ENCODE measurements around the gene METTL17. TPM values are rescaled to one million over a fixed set of nuclear protein-coding genes. Genes with fewer than 3 reads are reported as not detected.
A peak's percentile ranks its signal among the peaks of the same experiment; 100 is the strongest.
"Not testable (repeated sequence)": the region's sequence is repeated elsewhere in the genome, so short reads cannot be mapped to it uniquely, and the experiment has no call there.

Gene METTL17, protein sequence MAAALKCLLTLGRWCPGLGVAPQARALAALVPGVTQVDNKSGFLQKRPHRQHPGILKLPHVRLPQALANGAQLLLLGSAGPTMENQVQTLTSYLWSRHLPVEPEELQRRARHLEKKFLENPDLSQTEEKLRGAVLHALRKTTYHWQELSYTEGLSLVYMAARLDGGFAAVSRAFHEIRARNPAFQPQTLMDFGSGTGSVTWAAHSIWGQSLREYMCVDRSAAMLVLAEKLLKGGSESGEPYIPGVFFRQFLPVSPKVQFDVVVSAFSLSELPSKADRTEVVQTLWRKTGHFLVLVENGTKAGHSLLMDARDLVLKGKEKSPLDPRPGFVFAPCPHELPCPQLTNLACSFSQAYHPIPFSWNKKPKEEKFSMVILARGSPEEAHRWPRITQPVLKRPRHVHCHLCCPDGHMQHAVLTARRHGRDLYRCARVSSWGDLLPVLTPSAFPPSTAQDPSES
- polyA plus RNA-seq (2012; ENCODE audit: missing spikeins): 74.6 TPM

DNA sequence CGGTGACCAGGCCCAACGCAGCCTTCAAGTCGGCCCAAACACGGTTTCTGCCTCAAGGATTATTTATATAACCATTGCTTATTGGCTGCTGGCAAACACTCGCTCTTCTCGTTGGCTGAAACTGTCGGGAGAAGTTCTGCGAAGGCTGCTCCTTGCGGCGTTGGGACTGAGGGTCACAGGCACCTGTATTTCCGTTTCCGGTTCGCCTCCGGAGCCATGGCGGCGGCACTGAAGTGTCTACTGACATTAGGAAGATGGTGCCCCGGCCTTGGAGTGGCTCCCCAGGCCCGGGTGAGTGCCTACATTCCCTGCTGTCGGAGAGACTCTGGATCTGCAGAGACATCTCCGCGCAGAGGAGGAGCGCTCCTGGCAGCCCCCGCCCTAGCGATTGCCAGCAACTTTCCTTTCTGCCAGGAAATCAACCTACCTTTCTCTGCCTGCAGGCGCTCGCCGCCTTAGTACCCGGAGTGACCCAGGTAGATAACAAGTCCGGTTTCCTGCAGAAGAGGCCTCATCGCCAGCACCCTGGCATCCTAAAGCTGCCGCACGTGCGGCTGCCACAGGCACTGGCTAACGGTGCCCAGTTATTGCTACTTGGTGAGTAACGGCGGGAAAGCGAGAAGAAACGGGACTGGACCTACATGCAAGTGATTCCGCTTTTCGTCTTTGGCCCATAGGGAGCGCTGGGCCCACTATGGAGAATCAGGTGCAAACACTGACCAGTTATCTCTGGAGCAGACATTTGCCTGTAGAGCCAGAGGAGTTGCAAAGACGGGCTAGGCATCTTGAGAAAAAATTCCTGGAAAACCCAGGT is at the start of gene METTL17:
Gene METTL17 (plus strand): TSS at position 194 of the 814 bp plus-strand sequence. CDS start 23 bp downstream, at position 217.
- peak; percentile 79 for FAIRE-seq
- TF ChIP-seq TAF1 (IDR thresholded peaks at IDR 0.05; ENCODE audit: borderline replicate concordance, low read depth, low read length): peak; percentile 80
- peak; percentile 87 for TF ChIP-seq POLR2AphosphoS5 (IDR thresholded peaks at IDR 0.05; ENCODE audit: low read depth, low read length)
- peak; percentile 90 for TF ChIP-seq POLR2A (IDR thresholded peaks at IDR 0.05; ENCODE audit: low read depth, low read length)
- peak; percentile 77 for DNase-seq (ENCODE audit: insufficient read length)

DNA sequence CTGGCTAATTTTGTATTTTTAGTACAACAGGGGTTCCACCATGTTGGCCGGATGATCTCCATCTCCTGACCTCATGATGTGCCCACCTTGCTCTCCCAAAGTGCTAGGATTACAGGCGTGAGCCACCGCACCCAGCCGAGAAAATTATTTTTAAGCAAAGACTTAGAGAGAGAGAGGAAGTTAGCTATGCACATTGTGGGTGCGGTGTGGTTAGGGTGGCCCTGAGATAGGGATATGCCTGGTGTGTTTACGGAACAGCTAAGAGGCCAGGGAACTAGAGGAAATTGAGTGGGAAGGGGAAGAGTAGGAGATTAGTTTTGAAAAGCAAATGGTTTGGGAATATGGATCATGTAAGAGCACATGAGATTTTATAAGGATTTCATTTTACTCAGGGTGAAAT is 44.6 kb upstream of the METTL17 start:
- FAIRE-seq; DNase-seq (ENCODE audit: insufficient read length): not testable (repeated sequence)

DNA sequence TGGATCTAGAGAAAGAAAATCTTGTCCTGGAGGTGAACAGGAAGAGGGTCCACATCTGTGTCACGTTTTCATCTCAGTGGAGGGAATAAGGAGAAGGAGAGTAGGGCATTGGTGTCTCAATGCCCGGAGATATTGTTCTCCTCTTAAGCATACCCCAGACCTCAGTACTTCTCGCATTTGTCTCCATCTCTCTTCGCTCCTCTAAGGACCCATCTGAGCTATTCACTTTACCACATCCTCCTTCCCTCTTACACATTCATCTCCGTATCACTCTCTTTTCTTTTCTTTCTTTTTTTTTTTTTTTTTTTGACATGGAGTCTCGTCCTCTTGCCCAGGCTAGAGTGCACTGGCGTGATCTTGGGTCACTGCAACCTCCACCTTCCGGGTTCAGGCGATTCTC is 43.1 kb upstream of the METTL17 start:
- DNase-seq (ENCODE audit: insufficient read length); FAIRE-seq: not testable (repeated sequence)

DNA sequence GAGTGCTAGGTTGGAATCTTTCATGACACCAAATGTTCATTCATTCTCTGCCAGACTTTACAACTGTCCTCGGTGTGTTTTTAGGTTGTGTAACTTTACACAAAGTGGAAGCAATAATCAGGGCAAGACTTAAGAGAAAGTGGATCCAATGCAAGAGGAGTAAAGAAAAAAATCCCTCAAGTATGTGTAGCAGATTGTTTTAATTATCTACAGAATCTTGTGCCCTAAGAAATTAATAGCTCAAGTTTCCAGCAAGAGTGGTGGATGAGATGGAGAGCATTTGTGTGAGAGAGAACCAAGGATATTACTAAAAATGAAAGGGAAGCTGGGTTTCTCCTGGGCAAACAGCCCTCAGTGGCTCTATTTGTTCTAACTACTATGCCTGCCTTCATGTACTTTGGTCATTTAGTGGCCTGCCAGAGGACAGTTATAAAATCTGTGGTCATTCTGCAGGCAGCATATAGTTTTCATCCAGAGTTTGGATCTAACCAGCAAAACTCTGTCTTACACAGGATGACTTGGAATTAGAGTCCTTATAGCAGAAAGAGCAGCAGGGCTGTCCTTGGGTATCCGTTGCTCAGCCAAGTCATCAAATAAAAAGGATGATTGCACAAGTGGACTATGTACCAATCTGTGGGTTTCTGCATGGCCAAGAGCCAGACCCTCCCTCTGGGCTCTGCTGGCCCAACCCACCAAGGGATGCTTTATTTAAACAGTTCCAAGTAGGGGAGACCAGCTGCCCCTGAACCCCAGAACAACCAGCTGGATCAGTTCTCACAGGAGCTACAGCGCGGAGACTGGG is 34.8 kb upstream of the METTL17 start, which contains the start of gene RNASE2:
Gene RNASE2 (plus strand): TSS at position 752 of the 802 bp plus-strand sequence. CDS start 285 bp downstream, outside the sequence.
- not testable (repeated sequence) for DNase-seq (ENCODE audit: insufficient read length); FAIRE-seq

DNA sequence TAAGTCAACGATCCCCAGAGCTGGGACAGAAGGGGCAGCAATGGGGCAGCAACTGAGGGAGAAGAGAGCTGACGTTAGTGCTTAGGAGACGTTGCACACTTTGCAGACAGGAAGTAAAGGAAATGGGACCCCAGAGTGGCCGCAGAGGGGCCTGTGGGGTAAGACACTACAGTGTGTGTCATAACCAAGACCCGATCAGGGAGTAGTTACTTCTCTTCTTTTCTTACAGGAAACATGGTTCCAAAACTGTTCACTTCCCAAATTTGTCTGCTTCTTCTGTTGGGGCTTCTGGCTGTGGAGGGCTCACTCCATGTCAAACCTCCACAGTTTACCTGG is 34.3 kb upstream of the METTL17 start:
- not testable (repeated sequence) for FAIRE-seq; DNase-seq (ENCODE audit: insufficient read length)

DNA sequence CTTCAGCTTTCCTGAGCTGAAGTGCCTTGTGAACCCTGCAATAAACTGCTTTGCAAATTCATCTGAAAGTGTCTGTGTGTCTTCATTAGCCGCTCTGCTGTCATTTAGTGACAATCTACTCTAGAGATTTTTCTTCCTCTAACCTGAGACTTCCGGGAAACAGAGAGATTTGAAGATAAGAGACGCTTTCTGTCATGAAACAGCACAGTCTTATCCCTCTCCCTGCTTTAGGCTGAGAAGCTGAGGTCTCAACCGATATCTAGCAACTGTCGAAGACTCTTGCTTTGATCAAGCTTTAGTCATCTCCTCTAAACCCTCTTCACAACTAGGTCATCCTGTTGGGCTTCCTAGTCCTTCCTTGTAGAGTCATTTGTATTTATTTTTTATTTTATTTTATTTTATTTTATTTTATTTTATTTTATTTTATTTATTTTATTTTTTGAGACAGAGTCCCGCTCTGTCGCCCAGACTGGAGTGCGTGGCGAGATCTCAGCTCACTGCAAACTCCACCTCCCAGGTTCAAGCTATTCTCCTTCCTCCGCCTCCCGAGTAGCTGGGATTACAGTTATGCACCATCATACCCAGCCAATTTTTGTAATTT is 33.3 kb upstream of the METTL17 start:
- DNase-seq (ENCODE audit: insufficient read length): no peak
- FAIRE-seq: no peak
- no peak for TF ChIP-seq TAF1 (IDR thresholded peaks at IDR 0.05; ENCODE audit: borderline replicate concordance, low read depth, low read length)

DNA sequence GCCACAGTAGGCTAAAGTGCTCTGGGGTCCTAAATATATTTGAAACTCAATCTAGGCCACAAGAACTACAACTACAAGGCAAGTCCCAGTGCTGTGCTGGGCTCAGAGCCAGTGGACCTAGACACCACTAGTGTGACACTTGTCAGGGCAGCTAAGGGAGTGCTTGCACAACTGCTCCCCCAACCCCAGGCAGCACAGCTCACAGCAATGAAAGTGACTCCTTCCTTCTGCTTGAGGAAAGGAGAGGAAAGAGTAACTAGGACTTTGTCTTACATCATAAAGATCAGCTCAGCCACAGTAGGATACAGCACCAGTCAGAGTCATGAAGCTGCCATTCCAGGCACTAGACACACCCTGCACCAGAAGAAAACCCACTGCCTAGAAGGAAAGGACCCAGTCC is 30.8 kb upstream of the METTL17 start:
- not testable (repeated sequence) for FAIRE-seq; DNase-seq (ENCODE audit: insufficient read length)

DNA sequence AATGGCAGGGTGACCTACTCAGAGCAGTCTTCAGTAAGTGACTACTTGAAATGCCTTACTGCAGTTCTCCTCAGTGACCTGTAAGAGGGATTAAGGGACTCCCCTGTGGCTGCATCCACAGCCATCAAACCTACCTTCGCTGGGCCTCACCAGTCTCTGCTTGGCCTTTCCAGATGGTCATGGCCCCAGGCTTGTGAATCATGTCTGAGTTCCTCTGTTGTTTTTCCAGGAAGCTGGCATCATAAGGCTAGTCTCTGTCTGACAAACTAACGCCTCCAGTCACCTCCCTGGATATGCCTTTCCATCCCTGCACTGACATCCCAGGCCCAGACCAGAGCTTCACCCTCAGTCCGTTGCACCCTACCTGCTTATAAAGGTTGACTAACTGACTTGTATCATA is 20.4 kb upstream of the METTL17 start:
- FAIRE-seq: no peak
- DNase-seq (ENCODE audit: insufficient read length): no peak
- no peak for TF ChIP-seq TAF1 (IDR thresholded peaks at IDR 0.05; ENCODE audit: borderline replicate concordance, low read depth, low read length)
- no peak for TF ChIP-seq POLR2A (IDR thresholded peaks at IDR 0.05; ENCODE audit: low read depth, low read length)
- no peak for TF ChIP-seq POLR2AphosphoS5 (IDR thresholded peaks at IDR 0.05; ENCODE audit: low read depth, low read length)

DNA sequence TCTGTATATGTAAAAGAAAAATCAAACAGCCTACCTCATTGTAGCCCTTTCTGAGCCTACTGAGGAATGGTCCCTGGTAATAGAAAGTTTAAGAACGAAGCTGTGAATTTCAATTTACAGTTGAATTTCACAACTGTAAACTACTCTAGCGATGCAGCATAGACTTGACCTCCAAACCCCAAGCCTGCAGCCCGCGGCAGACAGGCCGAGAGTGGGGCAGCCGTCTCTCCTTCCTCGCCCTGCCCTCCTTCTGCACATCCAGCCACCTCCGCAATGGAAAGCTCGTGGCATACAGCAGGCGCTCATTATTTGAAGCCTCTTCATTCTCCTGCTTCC is 19.2 kb upstream of the METTL17 start:
- TF ChIP-seq TAF1 (IDR thresholded peaks at IDR 0.05; ENCODE audit: borderline replicate concordance, low read depth, low read length) (no peak), POLR2A (IDR thresholded peaks at IDR 0.05; ENCODE audit: low read depth, low read length) (no peak), POLR2AphosphoS5 (IDR thresholded peaks at IDR 0.05; ENCODE audit: low read depth, low read length) (no peak)
- DNase-seq (ENCODE audit: insufficient read length) (no peak), FAIRE-seq (no peak)

DNA sequence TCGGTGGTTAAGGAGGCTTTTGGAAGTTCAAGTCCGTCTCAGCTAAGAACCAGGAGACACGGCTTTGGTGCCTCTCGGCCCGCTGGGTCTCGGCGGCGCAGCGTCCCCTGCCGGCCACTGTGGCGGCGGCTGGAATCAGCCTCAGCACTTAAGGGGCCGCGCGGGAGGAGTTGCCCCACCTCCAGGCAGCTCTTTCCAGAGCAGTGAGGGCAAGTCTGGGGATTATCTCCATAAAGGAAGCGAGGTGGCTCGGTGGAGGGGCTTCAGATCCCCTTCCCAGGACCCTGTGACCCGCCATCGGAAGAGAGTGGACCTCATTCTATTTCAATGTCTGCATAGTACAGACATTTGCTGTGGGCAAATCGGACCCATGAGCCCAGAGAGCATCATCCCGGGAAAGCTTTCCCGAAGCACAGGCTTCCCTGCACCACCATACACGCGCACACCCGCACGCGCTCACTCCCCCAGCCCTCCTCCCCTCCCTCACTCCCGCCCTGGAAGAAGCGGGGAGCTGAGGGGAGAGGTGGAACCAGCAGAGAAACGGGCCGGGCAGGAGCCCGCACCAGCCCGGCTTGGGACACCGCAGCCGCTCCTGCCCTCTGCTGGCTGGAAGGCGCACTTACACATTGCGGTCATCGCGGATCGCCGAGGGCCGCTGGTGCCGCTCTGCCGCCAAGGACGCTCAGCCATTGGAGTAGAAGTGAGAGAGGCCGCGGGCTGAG is 18.6 kb upstream of the METTL17 start:
- DNase-seq (ENCODE audit: insufficient read length) (peak; percentile 73), FAIRE-seq (peak; percentile 95)
- TF ChIP-seq POLR2A (IDR thresholded peaks at IDR 0.05; ENCODE audit: low read depth, low read length): no peak
- no peak for TF ChIP-seq POLR2AphosphoS5 (IDR thresholded peaks at IDR 0.05; ENCODE audit: low read depth, low read length)

DNA sequence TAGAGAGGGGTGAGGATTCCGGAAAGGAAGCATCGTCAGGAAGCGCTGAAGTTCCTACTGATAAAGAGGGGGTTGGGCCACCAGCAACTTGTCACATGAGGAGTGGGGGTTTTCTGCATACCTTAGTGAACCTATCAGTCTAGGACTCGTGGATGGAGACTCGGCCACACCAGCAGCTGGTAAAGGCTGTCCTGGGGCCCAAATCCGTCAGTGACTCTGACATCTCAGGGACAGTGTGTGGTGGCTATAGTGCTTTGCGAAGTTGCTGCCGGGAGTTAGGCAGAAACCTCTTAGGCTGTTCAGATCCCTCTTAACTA is 18.1 kb upstream of the METTL17 start:
- FAIRE-seq (no peak), DNase-seq (ENCODE audit: insufficient read length) (no peak)
- no peak for TF ChIP-seq POLR2AphosphoS5 (IDR thresholded peaks at IDR 0.05; ENCODE audit: low read depth, low read length)
- no peak for TF ChIP-seq POLR2A (IDR thresholded peaks at IDR 0.05; ENCODE audit: low read depth, low read length)
- no peak for TF ChIP-seq TAF1 (IDR thresholded peaks at IDR 0.05; ENCODE audit: borderline replicate concordance, low read depth, low read length)

DNA sequence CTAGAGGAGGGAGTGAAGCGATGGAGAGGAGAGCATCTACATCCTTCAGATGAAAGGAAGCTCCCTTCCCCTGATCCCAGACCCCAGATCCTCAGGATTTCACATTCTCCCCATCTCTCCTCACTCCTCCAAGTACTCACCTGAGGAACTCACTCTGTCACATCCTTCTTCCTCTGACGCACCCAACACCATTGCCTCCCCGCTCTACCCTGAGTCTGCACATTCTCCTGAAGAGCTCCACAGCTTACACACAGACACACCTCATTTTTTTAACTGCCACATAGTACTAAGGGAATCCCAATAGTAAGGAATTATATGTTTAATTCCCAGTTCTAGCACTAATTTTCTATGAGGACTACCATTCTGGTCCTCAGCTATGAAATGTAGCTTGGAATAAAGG is 16.3 kb upstream of the METTL17 start:
- FAIRE-seq (no peak), DNase-seq (ENCODE audit: insufficient read length) (no peak)

More for the DNA sequence above, 16.3 kb upstream of the METTL17 start:
- TF ChIP-seq POLR2A (IDR thresholded peaks at IDR 0.05; ENCODE audit: low read depth, low read length) (no peak), POLR2AphosphoS5 (IDR thresholded peaks at IDR 0.05; ENCODE audit: low read depth, low read length) (no peak), TAF1 (IDR thresholded peaks at IDR 0.05; ENCODE audit: borderline replicate concordance, low read depth, low read length) (no peak)
